ENCODE data around the gene CYSLTR1.
"Not testable (repeated sequence)": the region's sequence is repeated elsewhere in the genome, so short reads cannot be mapped to it uniquely, and the experiment has no call there.

Gene CYSLTR1, protein sequence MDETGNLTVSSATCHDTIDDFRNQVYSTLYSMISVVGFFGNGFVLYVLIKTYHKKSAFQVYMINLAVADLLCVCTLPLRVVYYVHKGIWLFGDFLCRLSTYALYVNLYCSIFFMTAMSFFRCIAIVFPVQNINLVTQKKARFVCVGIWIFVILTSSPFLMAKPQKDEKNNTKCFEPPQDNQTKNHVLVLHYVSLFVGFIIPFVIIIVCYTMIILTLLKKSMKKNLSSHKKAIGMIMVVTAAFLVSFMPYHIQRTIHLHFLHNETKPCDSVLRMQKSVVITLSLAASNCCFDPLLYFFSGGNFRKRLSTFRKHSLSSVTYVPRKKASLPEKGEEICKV

DNA sequence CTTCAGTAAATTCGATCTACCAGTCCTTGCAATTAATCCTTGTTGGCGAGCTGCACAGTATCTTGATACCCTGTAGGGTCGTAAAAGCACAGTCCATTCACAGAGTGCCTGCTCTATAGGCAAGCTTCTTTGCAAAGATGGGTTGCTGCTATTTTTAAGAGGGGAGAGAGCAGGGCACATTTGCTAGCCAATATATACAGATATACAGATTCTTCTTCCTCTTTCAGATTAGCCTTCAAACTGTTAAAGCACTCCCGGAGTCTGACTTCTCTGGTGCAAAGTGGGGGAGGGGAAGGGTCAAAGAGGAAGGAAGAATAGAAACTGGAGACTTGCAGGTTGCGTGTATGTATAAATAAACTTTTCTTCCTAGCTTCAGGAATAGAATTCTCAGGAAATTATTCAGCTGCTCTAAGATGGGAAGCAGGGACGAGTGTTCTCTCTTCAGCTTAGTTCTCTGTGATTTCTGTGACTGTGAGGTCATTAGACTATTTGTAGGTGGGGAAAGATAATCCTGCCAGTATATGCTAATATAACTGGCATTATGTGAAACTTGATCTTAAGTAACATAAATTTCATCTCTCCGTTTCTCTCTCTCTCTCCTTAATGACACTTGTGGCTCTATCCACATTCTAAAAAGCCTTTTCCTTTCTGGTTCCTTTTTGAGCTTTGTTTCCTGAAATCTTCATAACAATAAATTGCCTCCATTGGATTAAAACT lies at the start of gene CYSLTR1:
CYSLTR1 (minus strand) TSS at position 242 of the 717 bp plus-strand sequence. CDS start 53,865 bp downstream, outside the sequence.
- no peak for DNase-seq

DNA sequence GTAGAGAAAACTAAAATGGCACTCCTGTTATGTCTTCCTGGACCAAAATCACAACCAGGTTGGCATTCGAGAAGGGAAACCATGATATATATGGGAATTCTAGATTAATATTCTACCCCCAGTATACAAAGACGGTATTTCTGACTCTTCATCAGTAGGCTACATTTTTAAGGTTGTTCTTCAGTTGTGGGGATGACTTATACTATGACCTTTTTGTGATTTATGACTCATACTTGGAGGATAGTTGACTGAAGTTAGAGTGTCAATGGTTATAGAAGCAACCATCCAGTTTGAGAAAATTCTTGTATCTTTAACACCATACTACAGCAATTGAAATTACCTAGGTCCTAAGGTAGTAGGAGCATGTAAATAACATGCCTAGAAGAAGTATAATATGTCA lies 49.8 kb upstream of the CYSLTR1 start:
- no peak for DNase-seq

- DNase-seq: no peak
Measured at GRCh38 chrX:78375894-78376293, 48.5 kb upstream of the CYSLTR1 start.

GRCh38 chrX:78366576-78366975 lies 39.2 kb upstream of the CYSLTR1 start:
- no peak for DNase-seq

GRCh38 chrX:78357342-78358055 lies 30.1 kb upstream of the CYSLTR1 start:
- no peak for DNase-seq

- no peak for DNase-seq
Measured at GRCh38 chrX:78333521-78333920, 6.1 kb upstream of the CYSLTR1 start.

DNA sequence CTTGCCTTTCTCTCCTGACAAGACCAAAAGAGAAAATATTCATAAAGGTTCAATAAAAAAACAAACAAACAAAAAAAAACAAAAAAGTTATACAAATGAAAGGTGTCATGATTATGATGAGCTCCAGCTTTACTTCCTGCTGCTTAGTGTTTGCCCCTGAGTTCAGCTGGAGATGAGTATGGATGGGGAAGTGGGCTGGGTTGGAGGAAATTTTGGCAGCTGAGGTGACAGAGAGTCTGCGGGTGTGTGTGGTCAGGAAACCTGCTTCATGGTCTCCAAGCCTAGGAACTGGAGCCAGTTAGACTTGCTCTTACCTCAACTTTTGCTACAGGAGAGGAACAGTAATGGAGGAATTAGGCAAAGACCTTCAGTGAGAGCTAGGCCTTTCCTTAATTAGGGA lies 4.3 kb upstream of the CYSLTR1 start:
- no peak for DNase-seq

DNA sequence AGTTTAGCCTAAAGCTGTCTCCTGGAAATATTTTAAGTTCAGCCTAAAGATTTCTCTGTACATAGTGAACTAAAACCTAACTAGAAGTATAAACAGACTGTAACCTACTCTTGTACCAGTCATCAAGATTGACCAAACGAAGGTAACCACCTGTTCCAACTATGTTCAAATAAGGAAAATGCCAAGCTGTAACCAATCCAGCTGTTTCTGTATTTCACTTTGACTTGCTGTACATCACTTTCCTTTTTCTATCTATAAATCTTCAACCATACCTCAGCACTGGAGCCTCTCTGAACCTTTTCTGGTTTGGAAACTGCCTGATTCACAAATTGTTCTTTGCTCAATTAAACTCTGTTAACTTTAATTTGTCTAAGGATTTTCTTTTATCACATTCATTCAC lies 3.1 kb upstream of the CYSLTR1 start:
- DNase-seq: no peak

GRCh38 chrX:78330068-78330467 lies 2.7 kb upstream of the CYSLTR1 start:
- no peak for DNase-seq

DNA sequence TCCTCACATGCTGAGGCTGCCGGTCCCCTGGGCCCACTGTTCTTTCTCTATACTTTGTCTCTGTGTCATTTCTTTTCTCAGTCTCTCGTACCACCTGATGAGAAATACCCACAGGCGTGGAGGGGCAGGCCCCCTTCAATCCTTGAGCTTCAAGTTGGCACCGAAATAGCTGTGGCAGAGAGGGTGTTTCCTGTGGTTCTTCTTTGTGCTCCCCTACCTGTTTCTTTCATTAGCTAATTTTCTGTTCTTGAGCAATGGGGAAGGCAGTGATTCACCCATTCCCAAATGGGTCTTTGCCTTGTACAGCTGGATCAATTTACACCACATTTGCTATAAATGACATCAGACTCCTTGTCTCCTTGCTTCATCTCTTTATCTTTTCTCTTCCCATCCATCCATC lies 2.1 kb upstream of the CYSLTR1 start:
- no peak for DNase-seq

DNA sequence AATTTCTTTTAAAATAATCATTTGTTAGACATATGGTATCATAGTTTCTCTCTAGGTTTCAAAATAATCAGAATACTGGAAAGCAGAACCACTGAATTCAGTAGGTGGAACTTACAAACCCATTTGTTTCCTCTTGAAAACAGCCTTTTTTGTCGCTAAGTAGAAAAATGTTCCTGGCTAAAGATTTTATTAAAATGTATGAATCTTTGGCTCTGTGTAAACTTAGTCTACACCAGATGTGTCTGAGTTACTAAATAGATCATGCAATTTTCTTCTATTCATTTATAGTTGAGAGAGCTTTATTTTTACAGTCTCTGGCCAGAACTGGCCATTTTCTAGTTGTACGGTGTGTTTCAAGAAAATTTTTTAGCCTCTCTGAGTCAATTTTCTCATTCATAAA lies 1.0 kb downstream of the CYSLTR1 start:
- no peak for DNase-seq

DNA sequence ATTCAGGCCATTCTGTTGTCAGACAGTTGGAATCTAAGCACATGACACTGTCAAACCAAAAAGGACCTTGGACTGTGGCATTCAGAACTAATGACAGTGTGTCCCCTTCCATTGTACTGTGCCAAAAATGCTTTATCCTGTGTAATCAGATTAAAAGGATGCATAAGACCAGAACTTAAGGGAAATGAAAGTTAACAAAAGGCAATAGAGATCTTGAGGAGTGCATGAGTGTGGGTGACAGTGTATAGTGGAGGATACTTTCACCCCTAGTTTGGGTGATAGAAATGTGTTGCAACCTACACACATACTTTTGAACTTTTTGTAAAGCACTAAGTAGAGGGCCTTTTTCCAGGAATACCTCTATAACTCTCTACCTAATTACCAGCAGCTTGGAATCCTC lies 4.5 kb downstream of the CYSLTR1 start:
- no peak for DNase-seq

DNA sequence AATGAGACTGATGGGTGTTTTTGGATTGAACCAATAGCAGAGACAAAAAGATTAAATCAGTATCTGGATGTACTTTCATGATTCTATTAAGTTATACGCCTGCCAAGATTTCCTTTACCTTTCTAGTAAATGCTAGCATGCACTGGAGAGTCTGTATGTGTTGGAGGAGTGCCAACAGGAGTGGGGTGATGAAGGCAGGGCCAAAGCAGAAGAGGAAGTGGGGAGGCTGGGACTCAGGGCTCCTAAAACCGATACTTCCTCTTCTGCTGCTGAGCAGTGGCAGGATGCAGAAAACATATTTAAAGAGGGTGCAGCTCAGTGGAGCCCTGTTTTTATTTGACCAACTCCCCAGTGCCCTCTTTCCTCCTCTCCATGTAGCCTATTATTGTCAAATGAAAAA lies 5.6 kb downstream of the CYSLTR1 start:
- DNase-seq: no peak

GRCh38 chrX:78316265-78316664 lies 11.1 kb downstream of the CYSLTR1 start:
- no peak for DNase-seq

GRCh38 chrX:78315745-78316144 lies 11.7 kb downstream of the CYSLTR1 start:
- DNase-seq: no peak

- no peak for DNase-seq
Measured at GRCh38 chrX:78314561-78314960, 12.8 kb downstream of the CYSLTR1 start.

GRCh38 chrX:78313526-78313925 lies 13.9 kb downstream of the CYSLTR1 start:
- DNase-seq: no peak

DNA sequence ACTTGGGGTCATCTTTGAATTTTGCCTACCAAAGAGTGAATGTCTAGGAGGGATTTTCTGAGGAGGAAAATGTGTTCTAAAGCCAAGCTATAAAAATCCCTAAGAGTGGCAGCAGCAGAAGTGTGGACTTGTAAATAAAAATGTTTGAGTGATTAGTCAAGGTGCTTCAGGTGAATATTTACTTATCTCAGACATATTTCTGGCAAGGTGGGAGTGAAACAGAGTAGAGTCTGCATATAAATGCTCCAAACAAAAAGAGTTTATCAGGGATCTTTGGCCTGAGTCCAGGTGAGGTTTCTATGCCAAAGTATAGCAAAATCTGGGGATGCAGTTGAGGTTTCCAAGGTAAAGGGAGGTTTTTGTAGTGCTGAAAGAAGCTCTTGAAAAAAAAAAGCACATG lies 19.7 kb downstream of the CYSLTR1 start:
- no peak for DNase-seq

DNA sequence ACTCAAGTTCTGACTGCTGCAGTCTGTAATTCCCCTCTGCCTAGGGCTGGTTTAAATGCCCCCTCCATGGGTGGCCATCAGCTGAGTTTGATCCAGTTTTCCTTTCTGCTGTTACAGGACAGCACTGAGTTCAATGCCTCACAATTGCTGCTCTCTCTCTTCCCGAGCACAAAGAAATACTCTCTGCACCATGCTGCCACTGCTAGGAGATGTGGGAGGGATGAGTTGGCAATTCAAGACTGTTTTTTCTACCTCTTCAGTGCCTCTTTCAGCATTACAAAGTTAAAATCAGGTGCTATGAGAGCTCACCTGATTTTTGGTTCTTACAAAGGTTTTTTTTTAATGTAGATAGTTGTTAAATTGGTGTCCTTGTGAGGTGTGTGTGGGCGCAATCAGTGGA lies 24.3 kb downstream of the CYSLTR1 start:
- no peak for DNase-seq

DNA sequence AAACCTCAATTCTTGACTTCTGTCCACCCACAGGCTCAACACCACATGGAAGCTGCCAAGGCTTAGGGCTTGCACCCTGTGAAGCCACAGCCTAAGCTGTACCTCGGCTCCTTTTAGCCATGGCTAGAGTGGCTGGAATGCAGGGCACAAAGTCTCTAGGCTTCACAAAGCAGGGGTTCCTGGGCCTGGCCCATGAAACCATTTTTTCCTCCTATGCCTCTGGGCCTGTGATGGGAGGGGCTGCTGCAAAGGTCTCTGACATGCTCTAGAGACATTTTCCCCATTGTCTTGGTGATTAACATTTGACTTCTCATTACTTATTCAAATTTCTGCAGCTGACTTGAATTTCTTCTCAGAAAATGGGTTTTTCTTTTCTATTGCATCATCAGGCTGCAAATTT lies 26.5 kb downstream of the CYSLTR1 start:
- DNase-seq: not testable (repeated sequence)

- no peak for DNase-seq
Measured at GRCh38 chrX:78283511-78283910, 43.9 kb downstream of the CYSLTR1 start.

DNA sequence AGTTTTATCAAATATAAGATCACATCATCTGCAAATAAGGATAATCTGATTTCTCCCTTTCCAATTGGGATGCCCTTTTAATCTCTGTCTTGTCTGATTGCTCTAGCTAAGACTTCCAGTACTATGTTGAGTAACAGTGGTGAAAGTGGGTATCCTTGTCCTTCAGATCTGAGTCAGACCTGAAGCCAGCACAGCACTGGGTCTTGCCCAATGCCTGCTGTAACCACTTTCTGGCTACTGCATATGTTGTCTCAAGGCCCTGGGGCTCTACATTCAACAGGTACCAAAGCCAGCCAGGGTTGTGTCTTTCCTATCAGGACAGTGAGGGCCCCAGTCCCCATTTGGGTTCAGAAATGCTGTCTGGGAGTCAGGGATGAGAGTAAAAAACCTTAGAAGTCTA lies 90.3 kb downstream of the CYSLTR1 start:
- no peak for DNase-seq

DNA sequence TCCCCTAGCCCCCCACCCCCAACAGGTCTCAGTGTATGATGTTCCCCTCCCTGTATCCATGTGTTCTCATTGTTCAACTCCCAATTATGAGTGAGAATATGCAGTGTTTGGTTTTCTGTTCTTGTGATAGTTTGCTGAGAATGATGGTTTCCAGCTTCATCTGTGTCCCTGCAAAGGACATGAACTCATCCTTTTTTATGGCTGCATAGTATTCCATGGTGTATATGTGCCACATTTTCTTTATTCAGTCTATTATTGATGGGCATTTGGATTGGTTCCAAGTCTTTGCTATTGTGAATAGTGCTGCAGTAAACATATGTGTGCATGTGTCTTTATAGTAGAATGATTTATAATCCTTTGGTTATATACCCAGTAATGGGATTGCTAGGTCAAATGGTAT lies 101.4 kb downstream of the CYSLTR1 start:
- not testable (repeated sequence) for DNase-seq
